ENCODE results near the gene HLA-DQB1.

The HLA-DQB1 gene

DNA sequence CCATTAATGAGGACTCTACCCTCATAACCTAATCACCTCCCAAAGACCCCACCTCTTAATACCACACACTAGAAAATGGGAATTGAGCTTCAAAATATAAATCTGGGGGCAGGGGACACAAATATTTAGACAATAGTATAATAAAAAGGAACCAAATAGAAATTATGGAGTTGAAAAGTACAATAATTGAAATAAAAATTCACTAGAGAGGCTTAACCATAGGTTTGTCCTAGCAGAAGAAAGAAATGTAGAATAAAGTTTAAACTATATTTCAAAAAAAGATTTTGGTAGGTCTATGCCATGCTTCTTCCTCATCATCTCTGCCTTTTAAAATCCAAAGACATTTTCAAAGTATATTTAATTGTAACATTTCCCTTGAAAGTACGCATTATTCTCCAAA, 48.7 kb downstream of the HLA-DQB1 start:
- peaks cover 11% of the 10 kb centered on the region for H3K4me1 ChIP-seq (ENCODE audit: insufficient read depth, low read length)
- H3K9ac ChIP-seq (ENCODE audit: low read depth, low read length) = no peak overlapping the region
- no peaks in the 10 kb centered on the region for H3K36me3 ChIP-seq (ENCODE audit: insufficient read depth, low read length)
- no peak for ATAC-seq (ENCODE audit: insufficient read depth, low read depth)
- no peak overlapping the region for H3K4me3 ChIP-seq (ENCODE audit: low read depth in 1 of 2, low read length in 2 of 2)
- H4K20me1 ChIP-seq (ENCODE audit: insufficient read depth, low read length) = no peaks in the 10 kb centered on the region
- no peak for DNase-seq
- H3K4me2 ChIP-seq (ENCODE audit: insufficient read depth, low read length) = no peak overlapping the region
- TF ChIP-seq EZH2 (IDR thresholded peaks at IDR 0.05; ENCODE audit: borderline replicate concordance, low read depth, low read length, severe bottlenecking) = no peak
- TF ChIP-seq, protein P1, sequence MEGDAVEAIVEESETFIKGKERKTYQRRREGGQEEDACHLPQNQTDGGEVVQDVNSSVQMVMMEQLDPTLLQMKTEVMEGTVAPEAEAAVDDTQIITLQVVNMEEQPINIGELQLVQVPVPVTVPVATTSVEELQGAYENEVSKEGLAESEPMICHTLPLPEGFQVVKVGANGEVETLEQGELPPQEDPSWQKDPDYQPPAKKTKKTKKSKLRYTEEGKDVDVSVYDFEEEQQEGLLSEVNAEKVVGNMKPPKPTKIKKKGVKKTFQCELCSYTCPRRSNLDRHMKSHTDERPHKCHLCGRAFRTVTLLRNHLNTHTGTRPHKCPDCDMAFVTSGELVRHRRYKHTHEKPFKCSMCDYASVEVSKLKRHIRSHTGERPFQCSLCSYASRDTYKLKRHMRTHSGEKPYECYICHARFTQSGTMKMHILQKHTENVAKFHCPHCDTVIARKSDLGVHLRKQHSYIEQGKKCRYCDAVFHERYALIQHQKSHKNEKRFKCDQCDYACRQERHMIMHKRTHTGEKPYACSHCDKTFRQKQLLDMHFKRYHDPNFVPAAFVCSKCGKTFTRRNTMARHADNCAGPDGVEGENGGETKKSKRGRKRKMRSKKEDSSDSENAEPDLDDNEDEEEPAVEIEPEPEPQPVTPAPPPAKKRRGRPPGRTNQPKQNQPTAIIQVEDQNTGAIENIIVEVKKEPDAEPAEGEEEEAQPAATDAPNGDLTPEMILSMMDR (IDR thresholded peaks at IDR 0.05; ENCODE audit: borderline replicate concordance, extremely low read depth, low read length, poor library complexity, severe bottlenecking) = no peak
- H3K79me2 ChIP-seq (ENCODE audit: insufficient read depth, low read length) = no peaks in the 10 kb centered on the region
- H3K27ac ChIP-seq (ENCODE audit: low read length) = no peak overlapping the region
- no peaks in the 10 kb centered on the region for H3K27me3 ChIP-seq (ENCODE audit: insufficient read depth, low read length, poor library complexity)
- no peaks in the 10 kb centered on the region for H3K9me3 ChIP-seq (ENCODE audit: insufficient read depth, low read length, severe bottlenecking)
- no peak overlapping the region for H2AFZ ChIP-seq (ENCODE audit: low read depth, low read length)

DNA sequence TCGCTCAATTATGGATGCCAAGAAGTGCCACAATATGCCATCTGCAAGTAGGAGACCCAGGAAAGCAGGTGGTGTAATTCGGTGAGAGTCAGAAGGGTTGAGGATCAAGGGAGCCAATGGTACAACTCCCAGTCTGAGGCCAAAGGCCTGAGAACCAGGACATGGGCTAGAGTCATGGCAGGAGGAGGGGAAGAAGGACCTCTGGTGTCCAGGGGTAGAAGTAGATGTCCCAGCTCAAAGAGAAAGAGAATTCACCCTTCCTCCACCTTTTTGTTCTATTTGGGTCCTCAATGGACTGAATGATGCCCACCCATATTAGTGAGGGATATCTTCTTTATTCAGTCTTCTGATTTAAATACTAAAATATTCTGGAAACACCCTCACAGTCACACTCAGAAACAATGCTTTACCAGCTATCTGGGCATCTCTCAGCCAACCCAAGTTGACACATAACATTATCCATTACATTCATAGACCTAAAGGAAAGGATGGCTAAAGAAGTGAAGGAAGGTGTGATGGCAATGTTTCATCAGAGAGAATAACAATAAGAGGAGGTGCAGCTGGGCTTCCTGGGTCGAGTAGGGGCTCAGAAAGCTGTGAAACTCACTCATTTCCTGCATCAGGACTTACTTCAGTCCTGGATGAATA, 50.4 kb downstream of the HLA-DQB1 start:
- DNase-seq (no peak), ATAC-seq (ENCODE audit: insufficient read depth, low read depth) (no peak)
- no peaks in the 10 kb centered on the region for H4K20me1 ChIP-seq (ENCODE audit: insufficient read depth, low read length)
- no peak overlapping the region for H3K4me3 ChIP-seq (ENCODE audit: low read depth in 1 of 2, low read length in 2 of 2)
- no peaks in the 10 kb centered on the region for H3K4me1 ChIP-seq (ENCODE audit: insufficient read depth, low read length)
- H3K27ac ChIP-seq (ENCODE audit: low read length) = no peak overlapping the region
- H2AFZ ChIP-seq (ENCODE audit: low read depth, low read length) = no peak overlapping the region
- no peak for TF ChIP-seq EZH2 (IDR thresholded peaks at IDR 0.05; ENCODE audit: borderline replicate concordance, low read depth, low read length, severe bottlenecking)
- TF ChIP-seq, protein P1 (IDR thresholded peaks at IDR 0.05; ENCODE audit: borderline replicate concordance, extremely low read depth, low read length, poor library complexity, severe bottlenecking) = no peak
- H3K9ac ChIP-seq (ENCODE audit: low read depth, low read length) = no peak overlapping the region
- no peak overlapping the region for H3K4me2 ChIP-seq (ENCODE audit: insufficient read depth, low read length)
- H3K36me3 ChIP-seq (ENCODE audit: insufficient read depth, low read length) = no peaks in the 10 kb centered on the region
- H3K79me2 ChIP-seq (ENCODE audit: insufficient read depth, low read length) = no peaks in the 10 kb centered on the region
- no peaks in the 10 kb centered on the region for H3K27me3 ChIP-seq (ENCODE audit: insufficient read depth, low read length, poor library complexity)
- H3K9me3 ChIP-seq (ENCODE audit: insufficient read depth, low read length, severe bottlenecking) = no peaks in the 10 kb centered on the region

DNA sequence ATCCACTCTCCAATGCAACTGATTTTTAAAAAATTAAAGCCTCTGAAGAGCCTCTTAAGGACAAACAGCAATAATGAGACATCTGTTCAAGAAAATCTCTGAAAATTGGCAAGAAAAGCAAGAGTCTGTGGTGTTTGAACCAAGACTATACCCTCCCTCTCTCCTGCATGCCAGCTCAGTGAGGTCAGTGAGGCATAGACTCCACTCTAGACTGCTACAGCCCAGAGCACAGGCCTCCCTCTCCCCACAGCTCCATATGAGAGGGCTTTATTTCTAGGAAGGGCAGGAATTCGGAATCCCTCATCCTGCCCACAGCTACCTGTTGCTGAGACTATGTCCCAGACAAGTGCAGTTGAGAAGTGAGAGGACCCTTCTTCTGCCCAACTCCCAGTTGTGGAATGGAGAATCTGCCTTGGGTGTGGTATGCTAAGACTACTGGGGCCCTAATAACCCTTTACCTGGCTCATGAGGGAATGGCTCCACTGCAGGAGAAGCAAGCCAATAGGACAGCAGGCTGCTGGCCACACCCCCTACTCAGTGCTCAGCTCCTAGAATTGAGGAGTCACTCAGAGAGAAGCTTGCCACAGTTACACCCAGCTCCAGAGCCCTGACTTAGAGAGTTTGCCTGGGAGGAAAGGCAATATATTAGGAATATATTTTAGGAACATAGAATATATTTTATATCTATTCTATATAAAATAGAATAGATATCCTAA, 51.9 kb downstream of the HLA-DQB1 start:
- Histone ChIP-seq H3K27me3 (ENCODE audit: insufficient read depth, low read length, poor library complexity) (no peaks in the 10 kb centered on the region), H3K36me3 (ENCODE audit: insufficient read depth, low read length) (no peaks in the 10 kb centered on the region), H3K4me1 (ENCODE audit: insufficient read depth, low read length) (no peaks in the 10 kb centered on the region), H3K27ac (ENCODE audit: low read length) (no peak overlapping the region), H3K4me2 (ENCODE audit: insufficient read depth, low read length) (no peak overlapping the region), H3K4me3 (ENCODE audit: low read depth in 1 of 2, low read length in 2 of 2) (no peak overlapping the region), H3K9me3 (ENCODE audit: insufficient read depth, low read length, severe bottlenecking) (no peaks in the 10 kb centered on the region), H3K9ac (ENCODE audit: low read depth, low read length) (no peak overlapping the region), H3K79me2 (ENCODE audit: insufficient read depth, low read length) (no peaks in the 10 kb centered on the region), H2AFZ (ENCODE audit: low read depth, low read length) (no peak overlapping the region), H4K20me1 (ENCODE audit: insufficient read depth, low read length) (no peaks in the 10 kb centered on the region)
- ATAC-seq (ENCODE audit: insufficient read depth, low read depth) = no peak
- TF ChIP-seq, protein P1 (IDR thresholded peaks at IDR 0.05; ENCODE audit: borderline replicate concordance, extremely low read depth, low read length, poor library complexity, severe bottlenecking) = no peak
- TF ChIP-seq EZH2 (IDR thresholded peaks at IDR 0.05; ENCODE audit: borderline replicate concordance, low read depth, low read length, severe bottlenecking) = no peak
- no peak for DNase-seq

Measured in DND-41 (cell line).